Testis (tissue), 3 donors: Measurements from ENCODE around the gene NOC2L. TPM values are rescaled to one million over a fixed set of nuclear protein-coding genes. Genes with fewer than 3 reads are reported as not detected.

Experiments
- DNase-seq: peaks from one replicate; pipeline ENCODE4 v3.0.0-alpha.2; 2019
- H3K27ac ChIP-seq, 2 donors: fragments of 200-600 bp; sonication (generic); one replicate each; pipeline ENCODE4 v1.5.1; 2019
- H3K27me3 ChIP-seq: fragments of 200-600 bp; sonication (generic); one replicate; pipeline ENCODE4 v1.5.1; 2019
- H3K36me3 ChIP-seq: fragments of 200-600 bp; sonication (generic); one replicate; pipeline ENCODE4 v1.5.1; 2017; ENCODE audit warnings: low read depth; ENCODE audit errors: missing control alignments
- H3K4me1 ChIP-seq: fragments of 200-600 bp; sonication (generic); one replicate; pipeline ENCODE4 v1.5.1; 2019
- H3K4me3 ChIP-seq, 2 donors: fragments of 200-600 bp; sonication (generic); one replicate each; pipeline ENCODE4 v1.5.1; 2017 to 2019
- H3K9me3 ChIP-seq: fragments of 200-600 bp; sonication (generic); one replicate; pipeline ENCODE4 v1.5.1; 2017
- POLR2A ChIP-seq: fragments of 450-650 bp; IDR thresholded peaks from one replicate; pipeline ENCODE4 v1.6.1; 2017; ENCODE audit warnings: antibody characterized with exemption, mild to moderate bottlenecking, moderate library complexity
- WGBS, 2 donors: methylation state at CpG; one replicate each; pipeline ENCODE4 v1.1.5; 2018; 5-methylcytosine and 5-hydroxymethylcytosine counted together
- intact Hi-C: fragments of 100-400 bp; cut with DNase I; formaldehyde crosslinking; loops from one replicate; pipeline ENCODE4 v1.15.1; 2023; ENCODE audit warnings: low total_unique reads
- polyA plus RNA-seq: library from polyadenylated mRNA; stranded (reverse); fragments of 350-450 nt; fragmentation: Illumina TruSeq; extraction: RNeasy Lipid Tissue Mini Kit (QIAGEN cat#74804); gene quantifications from one replicate; pipeline ENCODE4 v1.2.3, GENCODE V29; 2014; ENCODE audit warnings: low read depth, low replicate concordance; ENCODE audit not compliant: insufficient read depth
- total RNA-seq, 2 donors: library from RNA; depleted of rRNA; stranded (reverse); fragments of >200 nt; gene quantifications; one replicate each; pipeline ENCODE4 v1.2.3, GENCODE V29; 2016
- TF ChIP-seq, protein P1 (sequence below), 3 experiments: fragments of 450-650 bp in 2 of 3; fragments of 200-600 bp in 1 of 3; sonication (generic) in 1 of 3; IDR thresholded peaks; one replicate each; pipeline ENCODE4 v1.5.1; 2016 to 2019; ENCODE audit warnings: antibody characterized with exemption in 3 of 3, mild to moderate bottlenecking in 2 of 3, moderate library complexity in 1 of 3

Gene NOC2L
- total and polyA plus RNA-seq, 3 donors from 2014 or later, result 78.3 to 94.0 (median 82.5) TPM

DNA sequence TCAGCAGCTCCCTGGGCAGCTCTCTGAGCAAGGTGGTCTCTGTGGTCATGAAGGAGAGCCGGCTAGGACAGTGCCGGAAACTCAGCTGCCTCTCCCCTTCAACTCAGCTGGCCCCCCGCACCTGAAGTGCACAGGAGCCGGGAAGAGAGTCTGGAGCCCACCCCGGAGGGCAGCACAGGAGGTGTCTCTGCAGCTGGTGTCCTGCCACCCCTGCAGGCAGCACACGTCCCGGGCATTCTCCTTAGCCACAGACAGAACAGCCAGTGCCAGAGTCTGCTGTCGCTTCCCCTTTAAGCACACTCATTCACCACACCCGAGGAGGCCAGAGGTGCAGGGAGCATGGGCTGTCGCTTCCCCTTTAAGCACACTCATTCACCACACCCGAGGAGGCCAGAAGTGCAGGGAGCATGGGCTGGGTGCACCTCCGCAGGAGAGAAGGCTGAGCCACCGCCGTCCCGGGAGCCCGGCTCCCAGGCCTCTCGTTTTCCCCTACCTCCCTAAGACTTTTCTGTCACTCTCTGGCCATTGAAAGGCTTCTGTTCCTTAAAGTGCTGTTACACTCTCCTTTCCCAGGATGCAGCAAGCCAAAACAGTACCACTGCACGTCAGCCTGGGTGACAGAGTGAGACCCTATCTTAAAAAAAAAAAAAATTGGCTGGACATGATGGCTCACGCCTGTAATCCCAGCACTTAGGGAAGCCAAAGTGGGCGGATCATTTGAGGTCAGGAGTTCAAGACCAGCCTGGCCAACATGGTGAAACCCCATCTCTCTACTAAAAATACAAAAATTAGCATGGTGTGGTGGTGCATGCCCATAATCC lies 52.2 kb downstream of the NOC2L start:
- Histone ChIP-seq H3K36me3 (no peaks in the 10 kb centered on the region), H3K4me1 (peaks cover 15% of the 10 kb centered on the region), H3K27ac (no peak overlapping the region), H3K9me3 (no peaks in the 10 kb centered on the region), H3K4me3 (no peak overlapping the region), H3K27me3 (no peaks in the 10 kb centered on the region)
- intact Hi-C loops, result loop anchor here (10.0 kb wide), 1 partner anchor 68 kb away; no protein-coding TSS in a partner anchor
- 52 to 61% methylated on average over 10 to 20 of the region's 20 CpGs for WGBS, 2 donors
- no peak for TF ChIP-seq POLR2A
- TF ChIP-seq, protein P1, sequence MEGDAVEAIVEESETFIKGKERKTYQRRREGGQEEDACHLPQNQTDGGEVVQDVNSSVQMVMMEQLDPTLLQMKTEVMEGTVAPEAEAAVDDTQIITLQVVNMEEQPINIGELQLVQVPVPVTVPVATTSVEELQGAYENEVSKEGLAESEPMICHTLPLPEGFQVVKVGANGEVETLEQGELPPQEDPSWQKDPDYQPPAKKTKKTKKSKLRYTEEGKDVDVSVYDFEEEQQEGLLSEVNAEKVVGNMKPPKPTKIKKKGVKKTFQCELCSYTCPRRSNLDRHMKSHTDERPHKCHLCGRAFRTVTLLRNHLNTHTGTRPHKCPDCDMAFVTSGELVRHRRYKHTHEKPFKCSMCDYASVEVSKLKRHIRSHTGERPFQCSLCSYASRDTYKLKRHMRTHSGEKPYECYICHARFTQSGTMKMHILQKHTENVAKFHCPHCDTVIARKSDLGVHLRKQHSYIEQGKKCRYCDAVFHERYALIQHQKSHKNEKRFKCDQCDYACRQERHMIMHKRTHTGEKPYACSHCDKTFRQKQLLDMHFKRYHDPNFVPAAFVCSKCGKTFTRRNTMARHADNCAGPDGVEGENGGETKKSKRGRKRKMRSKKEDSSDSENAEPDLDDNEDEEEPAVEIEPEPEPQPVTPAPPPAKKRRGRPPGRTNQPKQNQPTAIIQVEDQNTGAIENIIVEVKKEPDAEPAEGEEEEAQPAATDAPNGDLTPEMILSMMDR (IDR thresholded peaks at IDR 0.05), result no peak
- DNase-seq, result peak; percentile 21

DNA sequence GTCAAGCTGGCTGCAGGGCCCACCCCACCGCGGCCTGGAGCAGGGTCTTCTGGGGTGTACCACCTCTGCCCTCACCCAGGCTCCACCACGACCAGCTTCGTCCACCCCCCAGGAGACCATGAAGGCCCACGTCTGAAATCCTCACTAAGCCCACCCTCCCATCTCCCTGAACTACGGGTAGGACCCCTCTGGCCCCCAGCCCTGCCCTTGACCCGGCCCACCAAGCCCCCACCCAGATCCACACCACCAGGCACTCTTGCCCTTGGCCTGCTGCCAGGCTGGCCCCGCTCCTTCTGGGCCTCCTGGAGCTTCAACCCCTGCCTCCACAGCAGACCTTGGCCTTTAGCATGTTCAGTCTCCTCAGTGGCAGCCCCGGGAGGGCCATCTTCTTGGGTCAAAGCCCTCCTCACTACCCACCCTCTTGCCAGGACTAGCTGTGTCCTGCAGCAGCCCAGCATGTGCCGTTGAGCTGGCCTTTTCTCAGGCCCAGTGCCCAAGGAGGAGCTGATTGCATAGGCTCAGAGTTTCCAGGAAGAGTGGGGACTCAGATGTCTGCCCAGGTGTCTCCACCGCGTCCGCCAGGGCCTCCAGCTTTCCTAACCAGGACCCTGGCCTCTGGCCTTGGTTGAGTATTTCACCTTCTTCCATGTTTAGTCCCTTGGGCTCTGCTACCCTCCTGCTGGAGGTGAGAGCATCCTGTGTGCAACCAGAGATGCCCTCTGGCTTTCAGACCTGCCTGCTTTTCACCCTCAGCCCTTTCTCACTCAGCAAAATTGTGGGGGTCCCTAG lies 53.1 kb downstream of the NOC2L start:
- Histone ChIP-seq H3K4me1 (peaks cover 15% of the 10 kb centered on the region), H3K4me3 (no peak overlapping the region), H3K36me3 (no peaks in the 10 kb centered on the region), H3K9me3 (no peaks in the 10 kb centered on the region), H3K27ac (peak overlapping the region in 1 of 2 donors; percentile 24), H3K27me3 (no peaks in the 10 kb centered on the region)
- intact Hi-C loops, result loop anchor here (10.0 kb wide), 1 partner anchor 69 kb away; no protein-coding TSS in a partner anchor
- TF ChIP-seq POLR2A, result no peak
- TF ChIP-seq, protein P1 (IDR thresholded peaks at IDR 0.05), result no peak
- 61 to 69% methylated on average over 9 to 13 of the region's 13 CpGs for WGBS, 2 donors
- DNase-seq, result peak; percentile 15

DNA sequence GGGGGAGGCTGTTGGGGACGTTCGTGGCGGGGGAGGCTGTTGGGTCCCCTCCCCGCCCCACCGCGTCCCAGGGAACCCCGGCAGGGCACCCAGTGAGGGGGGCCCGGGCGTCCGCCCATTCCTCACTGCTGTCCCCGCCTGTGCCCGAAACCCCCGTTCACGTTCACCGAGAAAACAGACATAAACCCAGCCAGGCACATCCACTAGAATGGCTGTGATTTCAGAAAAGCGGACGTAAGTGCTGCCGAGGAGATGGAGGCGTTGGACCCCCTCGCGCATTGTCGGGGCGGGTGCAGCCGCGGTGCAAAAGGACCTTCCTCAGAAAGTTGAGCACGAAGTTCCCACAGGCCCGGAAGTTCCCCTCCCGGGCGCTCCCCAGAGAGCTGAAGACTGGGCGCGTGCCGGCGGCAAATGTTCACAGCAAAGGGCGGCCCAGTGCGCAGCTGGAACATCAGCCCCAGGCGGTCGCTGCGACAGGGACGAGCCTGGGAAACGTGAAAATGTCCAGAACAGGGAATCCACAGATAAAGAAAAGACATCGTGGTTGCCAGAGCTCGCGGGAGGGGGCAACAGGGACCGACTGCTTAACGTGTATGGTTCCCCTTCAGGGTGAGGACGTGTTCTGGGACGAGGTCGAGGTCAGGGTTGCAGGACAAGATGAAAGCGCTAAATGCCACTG lies 53.8 kb downstream of the NOC2L start:
- H3K9me3 ChIP-seq, result no peaks in the 10 kb centered on the region
- intact Hi-C loops, result loop anchor here (10.0 kb wide), 1 partner anchor 70 kb away; no protein-coding TSS in a partner anchor
- TF ChIP-seq, protein P1 (IDR thresholded peaks at IDR 0.05), result no peak
- no peak for TF ChIP-seq POLR2A

DNA sequence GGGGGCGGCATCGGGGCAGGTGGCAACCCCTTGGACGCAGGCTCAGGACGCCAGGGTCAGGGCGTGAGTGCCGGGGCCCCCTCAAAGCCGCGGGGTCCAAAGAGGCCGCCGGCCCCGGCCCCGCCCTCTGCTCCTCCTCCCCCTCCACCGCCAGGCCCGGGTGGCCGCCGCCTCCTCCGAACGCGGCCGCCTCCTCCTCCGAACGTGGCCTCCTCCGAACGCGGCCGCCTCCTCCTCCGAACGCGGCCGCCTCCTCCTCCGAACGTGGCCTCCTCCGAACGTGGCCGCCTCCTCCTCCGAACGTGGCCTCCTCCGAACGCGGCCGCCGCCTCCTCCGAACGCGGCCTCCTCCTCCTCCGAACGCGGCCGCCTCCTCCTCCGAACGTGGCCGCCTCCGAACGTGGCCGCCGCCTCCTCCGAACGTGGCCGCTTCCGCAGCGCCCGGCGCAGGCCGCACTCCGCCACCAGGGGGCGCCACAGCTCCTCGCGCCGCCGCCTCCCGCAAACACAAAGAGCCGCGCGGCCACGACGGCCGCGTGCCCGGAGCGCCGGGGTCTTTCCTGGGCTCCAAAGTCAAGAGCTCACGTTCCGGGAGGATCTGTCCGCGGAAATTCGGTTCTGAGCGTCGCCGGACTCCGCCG lies 54.6 kb downstream of the NOC2L start:
- Histone ChIP-seq H3K27me3 (no peaks in the 10 kb centered on the region), H3K4me1 (peaks cover 15% of the 10 kb centered on the region), H3K36me3 (no peaks in the 10 kb centered on the region), H3K9me3 (no peaks in the 10 kb centered on the region), H3K4me3 (peak overlapping the region; percentile 47 to 49), H3K27ac (peak overlapping the region; percentile 19 to 59)
- 0 to 1% methylated on average over 1 to 61 of the region's 91 CpGs for WGBS, 2 donors
- no peak for TF ChIP-seq POLR2A
- TF ChIP-seq, protein P1 (IDR thresholded peaks at IDR 0.05), result peak; percentile 97 to 99 (median 98)
- peak; percentile 85 for DNase-seq
- intact Hi-C loops, result loop anchor here (10.0 kb wide), 1 partner anchor 70 kb away; no protein-coding TSS in a partner anchor

More for the DNA sequence above, 53.8 kb downstream of the NOC2L start:
- peak; percentile 72 for DNase-seq
- Histone ChIP-seq H3K27ac (peak overlapping the region; percentile 19 to 59), H3K36me3 (no peaks in the 10 kb centered on the region), H3K4me3 (peak overlapping the region; percentile 47 to 49), H3K4me1 (peaks cover 15% of the 10 kb centered on the region), H3K27me3 (no peaks in the 10 kb centered on the region)
- 4 to 7% methylated on average over 39 to 42 of the region's 49 CpGs for WGBS, 2 donors
